Measurements from ENCODE around the gene LAMA2. TPM values are rescaled to one million over a fixed set of nuclear protein-coding genes. Genes with fewer than 3 reads are reported as not detected.

LAMA2 gene
- total and polyA plus RNA-seq, 2 donors (not counting 3 experiments of a cell fraction or from before 2014, with no cell fraction given): 0.51 to 0.75 TPM

- dilution Hi-C loops (cut with MboI; ENCODE audit: extremely low pct_ligation_motif_present, low sequenced_read_pairs): no loop called here
- no peak for DNase-seq (ENCODE audit: low read depth, low spot score)
- CTCF ChIA-PET: no interaction called here
- Histone ChIP-seq H3K9me3 (replicated peaks; ENCODE audit: control insufficient read depth, insufficient read depth, low read length) (no peaks in the 10 kb centered on the region), H4K20me1 (replicated peaks; ENCODE audit: control insufficient read depth, extremely low read depth, insufficient read depth, low read length) (no peaks in the 10 kb centered on the region), H3K9ac (replicated peaks; ENCODE audit: extremely low read depth, insufficient read depth, low read length) (no peak overlapping the region), H3K79me2 (ENCODE audit: control insufficient read depth, insufficient read depth, low read length) (no peaks in the 10 kb centered on the region), H3K27me3 (ENCODE audit: control insufficient read depth in 2 of 2, insufficient read depth in 2 of 2, low read length in 2 of 2) (peaks cover 0 to 2% of the 10 kb centered on the region in 2 experiments), H3K4me2 (ENCODE audit: insufficient read depth, low read length) (no peak overlapping the region), H3K27ac (ENCODE audit: insufficient read depth, low read depth, low read length) (no peak overlapping the region), H3K9me1 (replicated peaks; ENCODE audit: control insufficient read depth, extremely low read depth, insufficient read depth, low read length) (no peaks in the 10 kb centered on the region), H3K4me3 (replicated peaks in 1 of 3; ENCODE audit: insufficient read depth in 1 of 3, low read depth in 1 of 3, low read length in 3 of 3) (no peak overlapping the region), H3K4me1 (ENCODE audit: control insufficient read depth, extremely low read depth, insufficient read depth, low read length) (no peaks in the 10 kb centered on the region), H3K36me3 (ENCODE audit: control insufficient read depth in 2 of 2, extremely low read depth in 1 of 2, insufficient read depth in 2 of 2, low read length in 2 of 2) (no peaks in the 10 kb centered on the region), H2AFZ (ENCODE audit: low read depth, low read length) (no peak overlapping the region)
- POLR2A ChIA-PET: no interaction called here
- BruUV-seq (replicated peaks): no TSS peak
- TF ChIP-seq, protein P1, sequence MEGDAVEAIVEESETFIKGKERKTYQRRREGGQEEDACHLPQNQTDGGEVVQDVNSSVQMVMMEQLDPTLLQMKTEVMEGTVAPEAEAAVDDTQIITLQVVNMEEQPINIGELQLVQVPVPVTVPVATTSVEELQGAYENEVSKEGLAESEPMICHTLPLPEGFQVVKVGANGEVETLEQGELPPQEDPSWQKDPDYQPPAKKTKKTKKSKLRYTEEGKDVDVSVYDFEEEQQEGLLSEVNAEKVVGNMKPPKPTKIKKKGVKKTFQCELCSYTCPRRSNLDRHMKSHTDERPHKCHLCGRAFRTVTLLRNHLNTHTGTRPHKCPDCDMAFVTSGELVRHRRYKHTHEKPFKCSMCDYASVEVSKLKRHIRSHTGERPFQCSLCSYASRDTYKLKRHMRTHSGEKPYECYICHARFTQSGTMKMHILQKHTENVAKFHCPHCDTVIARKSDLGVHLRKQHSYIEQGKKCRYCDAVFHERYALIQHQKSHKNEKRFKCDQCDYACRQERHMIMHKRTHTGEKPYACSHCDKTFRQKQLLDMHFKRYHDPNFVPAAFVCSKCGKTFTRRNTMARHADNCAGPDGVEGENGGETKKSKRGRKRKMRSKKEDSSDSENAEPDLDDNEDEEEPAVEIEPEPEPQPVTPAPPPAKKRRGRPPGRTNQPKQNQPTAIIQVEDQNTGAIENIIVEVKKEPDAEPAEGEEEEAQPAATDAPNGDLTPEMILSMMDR (IDR thresholded peaks at IDR 0.05; ENCODE audit: extremely low read depth in 1 of 2, insufficient read depth in 1 of 2, low read depth in 1 of 2, low read length in 2 of 2): no peak
- TF ChIP-seq JUN (IDR thresholded peaks at IDR 0.05; ENCODE audit: borderline replicate concordance, insufficient read depth, insufficient read length, low read depth) (no peak), FOS (IDR thresholded peaks at IDR 0.05; ENCODE audit: borderline replicate concordance, insufficient read depth, low read length) (no peak), POLR2A (IDR thresholded peaks at IDR 0.05; ENCODE audit: low read depth, low read length) (no peak), MAX (IDR thresholded peaks at IDR 0.05; ENCODE audit: insufficient read depth, insufficient read length) (no peak), MYC (IDR thresholded peaks at IDR 0.05; ENCODE audit: low read depth, low read length) (no peak), GATA2 (IDR thresholded peaks at IDR 0.05; ENCODE audit: insufficient read depth, insufficient read length, low read depth, low read length) (no peak), POLR2AphosphoS5 (IDR thresholded peaks at IDR 0.05; ENCODE audit: insufficient read depth, low read depth, low read length) (no peak), EZH2 (IDR thresholded peaks at IDR 0.05; ENCODE audit: borderline replicate concordance, low read depth, low read length, severe bottlenecking) (no peak)
- FAIRE-seq: no peak
- intact Hi-C loops (cut with micrococcal nuclease): no loop called here
Measured at GRCh38 chr6:129016844-129017243, 133.9 kb downstream of the LAMA2 start.

Data from endothelial cell of umbilical vein (primary cell).